Measurements from ENCODE around the gene PLD1.

Gene PLD1

GRCh38 chr3:171600030-171600429 lies 210.3 kb downstream of the PLD1 start:
- no peak overlapping the region for H3K9ac ChIP-seq (ENCODE audit: low read depth, low read length)
- no peak overlapping the region for H3K4me3 ChIP-seq (ENCODE audit: low read depth, low read length)
- H3K27me3 ChIP-seq (ENCODE audit: control insufficient read depth, insufficient read depth, low read length), result no peaks in the 10 kb centered on the region
- no peaks in the 10 kb centered on the region for H3K9me3 ChIP-seq (ENCODE audit: control insufficient read depth, insufficient read depth, low read length)
- H3K27ac ChIP-seq (ENCODE audit: low read depth, low read length), result no peak overlapping the region
- no peaks in the 10 kb centered on the region for H3K36me3 ChIP-seq (ENCODE audit: control insufficient read depth, insufficient read depth, low read length)
- no peaks in the 10 kb centered on the region for H3K4me1 ChIP-seq (ENCODE audit: control insufficient read depth, insufficient read depth, low read length)

DNA sequence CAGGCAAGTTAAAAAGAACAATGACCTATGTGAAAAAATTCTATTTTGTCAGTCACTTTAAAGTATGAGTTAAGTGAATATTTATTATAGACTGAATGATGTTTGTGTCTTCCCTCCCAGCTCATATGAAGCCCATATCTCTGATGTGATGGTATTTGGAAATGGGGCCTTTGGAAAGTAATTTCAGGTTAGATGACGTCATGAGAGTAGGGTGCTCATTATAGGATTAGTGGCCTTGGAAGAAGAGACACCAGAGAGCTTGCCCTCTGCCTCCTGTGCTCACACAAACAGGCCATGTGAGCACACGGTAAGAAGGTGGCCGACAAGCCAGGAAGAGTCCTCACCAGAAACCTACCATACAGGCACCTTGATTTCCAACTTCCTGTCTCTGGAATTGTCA lies 211.3 kb downstream of the PLD1 start:
- H3K27ac ChIP-seq (ENCODE audit: low read depth, low read length), result no peak overlapping the region

GRCh38 chr3:171592786-171593185 lies 217.5 kb downstream of the PLD1 start:
- H3K27me3 ChIP-seq (ENCODE audit: control insufficient read depth, insufficient read depth, low read length), result no peaks in the 10 kb centered on the region
- no peaks in the 10 kb centered on the region for H3K36me3 ChIP-seq (ENCODE audit: control insufficient read depth, insufficient read depth, low read length)
- H3K4me3 ChIP-seq (ENCODE audit: low read depth, low read length), result no peak overlapping the region
- peaks cover 3% of the 10 kb centered on the region; the same call in 1 of the 2 replicates for H3K4me1 ChIP-seq (ENCODE audit: control insufficient read depth, insufficient read depth, low read length)
- no peak overlapping the region for H3K9ac ChIP-seq (ENCODE audit: low read depth, low read length)
- no peaks in the 10 kb centered on the region for H3K9me3 ChIP-seq (ENCODE audit: control insufficient read depth, insufficient read depth, low read length)
- no peak overlapping the region for H3K27ac ChIP-seq (ENCODE audit: low read depth, low read length)

More for the DNA sequence above, 211.3 kb downstream of the PLD1 start:
- no peak overlapping the region for H3K9ac ChIP-seq (ENCODE audit: low read depth, low read length)
- no peaks in the 10 kb centered on the region for H3K9me3 ChIP-seq (ENCODE audit: control insufficient read depth, insufficient read depth, low read length)
- H3K36me3 ChIP-seq (ENCODE audit: control insufficient read depth, insufficient read depth, low read length), result no peaks in the 10 kb centered on the region
- no peaks in the 10 kb centered on the region for H3K4me1 ChIP-seq (ENCODE audit: control insufficient read depth, insufficient read depth, low read length)
- no peak overlapping the region for H3K4me3 ChIP-seq (ENCODE audit: low read depth, low read length)
- no peaks in the 10 kb centered on the region for H3K27me3 ChIP-seq (ENCODE audit: control insufficient read depth, insufficient read depth, low read length)

GRCh38 chr3:171591070-171591469 lies 219.2 kb downstream of the PLD1 start:
- no peaks in the 10 kb centered on the region for H3K27me3 ChIP-seq (ENCODE audit: control insufficient read depth, insufficient read depth, low read length)
- H3K4me1 ChIP-seq (ENCODE audit: control insufficient read depth, insufficient read depth, low read length), result peaks cover 3% of the 10 kb centered on the region; the same call in 1 of the 2 replicates
- H3K4me3 ChIP-seq (ENCODE audit: low read depth, low read length), result no peak overlapping the region
- H3K27ac ChIP-seq (ENCODE audit: low read depth, low read length), result no peak overlapping the region
- no peaks in the 10 kb centered on the region for H3K36me3 ChIP-seq (ENCODE audit: control insufficient read depth, insufficient read depth, low read length)
- no peak overlapping the region for H3K9ac ChIP-seq (ENCODE audit: low read depth, low read length)
- no peaks in the 10 kb centered on the region for H3K9me3 ChIP-seq (ENCODE audit: control insufficient read depth, insufficient read depth, low read length)

DNA sequence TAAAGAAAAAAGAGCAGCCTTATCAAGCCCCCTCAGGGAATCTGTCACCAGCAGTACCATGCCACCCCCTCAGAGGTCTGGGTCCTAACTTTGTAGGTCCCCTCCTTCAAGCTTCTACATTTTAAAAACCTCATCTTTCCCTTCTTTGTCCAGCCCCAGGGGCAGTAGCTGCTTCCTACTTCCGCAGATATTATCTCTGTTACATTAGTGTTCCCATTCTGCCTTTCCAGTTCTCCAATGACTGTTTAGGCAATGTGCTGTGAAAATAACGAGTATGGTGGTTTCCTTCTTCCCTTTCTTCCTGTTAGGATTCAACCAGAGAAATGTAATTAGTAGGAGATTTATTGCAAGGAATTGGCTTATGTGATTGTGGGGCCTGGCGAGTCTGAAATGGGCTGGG lies 224.0 kb downstream of the PLD1 start:
- Histone ChIP-seq H3K9me3 (ENCODE audit: control insufficient read depth, insufficient read depth, low read length) (no peaks in the 10 kb centered on the region), H3K9ac (ENCODE audit: low read depth, low read length) (no peak overlapping the region), H3K36me3 (ENCODE audit: control insufficient read depth, insufficient read depth, low read length) (no peaks in the 10 kb centered on the region), H3K4me1 (ENCODE audit: control insufficient read depth, insufficient read depth, low read length) (peaks cover 2% of the 10 kb centered on the region; the same call in 1 of the 2 replicates), H3K27ac (ENCODE audit: low read depth, low read length) (no peak overlapping the region), H3K4me3 (ENCODE audit: low read depth, low read length) (no peak overlapping the region), H3K27me3 (ENCODE audit: control insufficient read depth, insufficient read depth, low read length) (no peaks in the 10 kb centered on the region)

DNA sequence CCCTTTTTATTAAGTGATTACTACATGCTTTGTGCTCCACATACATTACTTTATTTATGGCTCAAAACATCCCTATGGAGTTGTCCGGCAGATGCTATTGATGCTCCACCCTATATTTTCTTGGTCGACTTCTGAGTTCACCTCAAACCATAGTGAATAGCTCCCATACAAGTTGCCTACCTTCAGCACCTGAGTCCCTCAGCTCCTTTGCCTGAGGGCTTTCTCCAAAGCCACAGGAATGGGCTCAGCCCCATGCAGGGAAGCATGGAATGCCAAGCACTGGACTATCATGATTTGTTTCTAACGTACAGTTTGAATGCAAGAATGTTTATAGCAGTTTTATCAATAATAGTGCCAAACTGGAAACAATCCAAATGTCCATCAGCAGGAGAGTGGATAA lies 225.2 kb downstream of the PLD1 start:
- H3K27ac ChIP-seq (ENCODE audit: low read depth, low read length), result no peak overlapping the region
- no peaks in the 10 kb centered on the region for H3K9me3 ChIP-seq (ENCODE audit: control insufficient read depth, insufficient read depth, low read length)
- H3K4me1 ChIP-seq (ENCODE audit: control insufficient read depth, insufficient read depth, low read length), result no peaks in the 10 kb centered on the region
- no peaks in the 10 kb centered on the region for H3K36me3 ChIP-seq (ENCODE audit: control insufficient read depth, insufficient read depth, low read length)
- no peak overlapping the region for H3K4me3 ChIP-seq (ENCODE audit: low read depth, low read length)
- H3K27me3 ChIP-seq (ENCODE audit: control insufficient read depth, insufficient read depth, low read length), result no peaks in the 10 kb centered on the region
- H3K9ac ChIP-seq (ENCODE audit: low read depth, low read length), result no peak overlapping the region

DNA sequence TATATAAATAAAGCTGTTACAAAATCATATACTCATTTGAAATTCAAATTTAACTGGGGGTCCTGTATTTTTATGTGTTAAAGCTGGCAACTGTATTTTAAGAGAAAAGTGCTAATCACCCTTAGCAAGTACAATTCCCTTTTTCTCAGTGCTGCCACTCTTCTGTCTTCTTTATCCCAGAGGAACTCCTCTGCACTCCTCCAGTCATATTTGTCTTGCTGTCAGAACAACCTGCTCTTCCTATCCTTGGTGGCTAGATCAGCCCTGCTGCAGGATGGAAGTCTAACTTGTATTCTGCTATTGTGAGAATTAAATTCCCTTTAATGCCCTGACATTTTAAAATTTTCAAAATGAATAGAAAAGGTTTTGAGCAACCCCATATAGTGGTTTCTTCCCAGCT lies 226.2 kb downstream of the PLD1 start:
- Histone ChIP-seq H3K27me3 (ENCODE audit: control insufficient read depth, insufficient read depth, low read length) (no peaks in the 10 kb centered on the region), H3K9me3 (ENCODE audit: control insufficient read depth, insufficient read depth, low read length) (no peaks in the 10 kb centered on the region)

GRCh38 chr3:171574556-171575240 lies 235.6 kb downstream of the PLD1 start:
- H3K36me3 ChIP-seq (ENCODE audit: control insufficient read depth, insufficient read depth, low read length), result no peaks in the 10 kb centered on the region
- no peaks in the 10 kb centered on the region for H3K27me3 ChIP-seq (ENCODE audit: control insufficient read depth, insufficient read depth, low read length)
- no peak overlapping the region for H3K9ac ChIP-seq (ENCODE audit: low read depth, low read length)
- H3K4me1 ChIP-seq (ENCODE audit: control insufficient read depth, insufficient read depth, low read length), result no peaks in the 10 kb centered on the region
- no peak overlapping the region for H3K27ac ChIP-seq (ENCODE audit: low read depth, low read length)
- H3K4me3 ChIP-seq (ENCODE audit: low read depth, low read length), result no peak overlapping the region
- no peaks in the 10 kb centered on the region for H3K9me3 ChIP-seq (ENCODE audit: control insufficient read depth, insufficient read depth, low read length)

More for the DNA sequence above, 226.2 kb downstream of the PLD1 start:
- H3K9ac ChIP-seq (ENCODE audit: low read depth, low read length), result no peak overlapping the region
- H3K36me3 ChIP-seq (ENCODE audit: control insufficient read depth, insufficient read depth, low read length), result no peaks in the 10 kb centered on the region
- no peak overlapping the region for H3K4me3 ChIP-seq (ENCODE audit: low read depth, low read length)
- H3K27ac ChIP-seq (ENCODE audit: low read depth, low read length), result no peak overlapping the region
- H3K4me1 ChIP-seq (ENCODE audit: control insufficient read depth, insufficient read depth, low read length), result no peaks in the 10 kb centered on the region

- Histone ChIP-seq H3K4me1 (ENCODE audit: control insufficient read depth, insufficient read depth, low read length) (no peaks in the 10 kb centered on the region), H3K27ac (ENCODE audit: low read depth, low read length) (no peak overlapping the region), H3K9me3 (ENCODE audit: control insufficient read depth, insufficient read depth, low read length) (no peaks in the 10 kb centered on the region)
These were observed 240.6 kb downstream of the PLD1 start for GRCh38 chr3:171569571-171570132.

DNA sequence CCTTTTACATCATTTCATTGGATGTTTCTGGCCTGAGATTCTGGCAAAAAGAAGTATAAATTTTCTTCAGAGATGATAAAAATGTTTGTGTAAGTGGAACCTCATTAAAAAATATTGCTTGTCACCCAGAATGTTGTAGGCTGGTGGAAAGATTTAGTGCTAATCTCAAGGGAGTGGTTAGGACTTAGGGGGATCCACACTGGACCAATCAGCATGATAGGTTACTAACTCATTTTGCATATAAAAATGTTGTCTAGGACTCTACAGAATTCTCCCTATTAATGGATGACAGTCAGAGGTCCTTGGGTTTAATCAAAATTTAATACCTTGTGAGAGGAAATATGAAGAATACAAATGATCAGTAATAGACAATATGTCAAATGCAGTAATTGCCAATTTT lies 241.5 kb downstream of the PLD1 start:
- Histone ChIP-seq H3K9me3 (ENCODE audit: control insufficient read depth, insufficient read depth, low read length) (no peaks in the 10 kb centered on the region), H3K4me3 (ENCODE audit: low read depth, low read length) (no peak overlapping the region), H3K27me3 (ENCODE audit: control insufficient read depth, insufficient read depth, low read length) (no peaks in the 10 kb centered on the region), H3K36me3 (ENCODE audit: control insufficient read depth, insufficient read depth, low read length) (no peaks in the 10 kb centered on the region), H3K27ac (ENCODE audit: low read depth, low read length) (no peak overlapping the region), H3K9ac (ENCODE audit: low read depth, low read length) (no peak overlapping the region), H3K4me1 (ENCODE audit: control insufficient read depth, insufficient read depth, low read length) (no peaks in the 10 kb centered on the region)

More at GRCh38 chr3:171569571-171570132, 240.6 kb downstream of the PLD1 start:
- no peaks in the 10 kb centered on the region for H3K36me3 ChIP-seq (ENCODE audit: control insufficient read depth, insufficient read depth, low read length)
- no peaks in the 10 kb centered on the region for H3K27me3 ChIP-seq (ENCODE audit: control insufficient read depth, insufficient read depth, low read length)
- H3K4me3 ChIP-seq (ENCODE audit: low read depth, low read length), result no peak overlapping the region
- no peak overlapping the region for H3K9ac ChIP-seq (ENCODE audit: low read depth, low read length)

- no peaks in the 10 kb centered on the region for H3K9me3 ChIP-seq (ENCODE audit: control insufficient read depth, insufficient read depth, low read length)
- H3K4me1 ChIP-seq (ENCODE audit: control insufficient read depth, insufficient read depth, low read length), result no peaks in the 10 kb centered on the region
- H3K4me3 ChIP-seq (ENCODE audit: low read depth, low read length), result no peak overlapping the region
- H3K27ac ChIP-seq (ENCODE audit: low read depth, low read length), result no peak overlapping the region
- H3K27me3 ChIP-seq (ENCODE audit: control insufficient read depth, insufficient read depth, low read length), result no peaks in the 10 kb centered on the region
- H3K9ac ChIP-seq (ENCODE audit: low read depth, low read length), result no peak overlapping the region
- no peaks in the 10 kb centered on the region for H3K36me3 ChIP-seq (ENCODE audit: control insufficient read depth, insufficient read depth, low read length)
These were observed 243.4 kb downstream of the PLD1 start for GRCh38 chr3:171566803-171567422.

Measured in HUES48 (cell line).